Nephron progenitor cell (in vitro differentiated cells): ENCODE data around the gene DRAP1.

ENCODE experiments used
- DNase-seq: peaks from one replicate; pipeline ENCODE4 v3.0.0; 2021
- H3K27ac Mint-ChIP-seq: 2 replicates; pipeline ENCODE4 v1.8.0; 2021; ENCODE audit warnings: mild to moderate bottlenecking, moderate library complexity, mixed read lengths
- H3K27me3 Mint-ChIP-seq: 2 replicates; pipeline ENCODE4 v1.8.0; 2021; ENCODE audit warnings: mild to moderate bottlenecking, low read depth, mixed read lengths; ENCODE audit not compliant: poor library complexity
- H3K36me3 Mint-ChIP-seq: 2 replicates; pipeline ENCODE4 v1.8.0; 2021; ENCODE audit warnings: low read depth, mixed read lengths
- H3K4me1 Mint-ChIP-seq: 2 replicates; pipeline ENCODE4 v1.8.0; 2021; ENCODE audit warnings: mixed read lengths
- H3K4me3 Mint-ChIP-seq: 2 replicates; pipeline ENCODE4 v1.8.0; 2021; ENCODE audit warnings: mild to moderate bottlenecking, moderate library complexity, mixed read lengths
- H3K9me3 Mint-ChIP-seq: 2 replicates; pipeline ENCODE4 v1.8.0; 2021; ENCODE audit warnings: mild to moderate bottlenecking, moderate library complexity, mixed read lengths
- TF ChIP-seq, protein P1 (sequence below): fragments of 200-600 bp; sonication (generic); IDR thresholded peaks from 2 replicates; pipeline ENCODE4 v1.5.0; 2021; ENCODE audit warnings: antibody characterized with exemption

DRAP1 gene

DNA sequence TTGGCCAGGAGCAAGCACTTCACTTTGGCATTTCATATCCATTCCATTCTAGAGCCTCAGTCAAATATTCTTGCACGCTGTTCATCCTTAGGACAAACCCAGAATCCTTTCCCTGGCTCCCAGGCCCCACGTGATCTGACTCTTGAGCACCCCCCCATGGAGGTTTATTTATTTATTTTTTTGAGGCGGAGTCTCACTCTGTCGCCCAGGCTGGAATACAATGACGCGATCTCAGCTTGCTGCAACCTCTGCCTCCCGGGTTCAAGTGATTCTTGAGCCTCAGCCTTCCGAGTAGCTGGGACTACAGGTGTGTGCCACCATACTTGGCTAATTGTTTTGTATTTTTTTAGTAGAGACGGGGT, 13.3 kb downstream of the DRAP1 start:
- Mint-ChIP-seq H3K4me1 (peaks cover 23% of the 10 kb centered on the region), H3K4me3 (no peak overlapping the region), H3K27me3 (peaks cover 10% of the 10 kb centered on the region), H3K9me3 (no peaks in the 10 kb centered on the region), H3K36me3 (no peaks in the 10 kb centered on the region), H3K27ac (no peak overlapping the region)
- DNase-seq: no peak
- TF ChIP-seq, protein P1, sequence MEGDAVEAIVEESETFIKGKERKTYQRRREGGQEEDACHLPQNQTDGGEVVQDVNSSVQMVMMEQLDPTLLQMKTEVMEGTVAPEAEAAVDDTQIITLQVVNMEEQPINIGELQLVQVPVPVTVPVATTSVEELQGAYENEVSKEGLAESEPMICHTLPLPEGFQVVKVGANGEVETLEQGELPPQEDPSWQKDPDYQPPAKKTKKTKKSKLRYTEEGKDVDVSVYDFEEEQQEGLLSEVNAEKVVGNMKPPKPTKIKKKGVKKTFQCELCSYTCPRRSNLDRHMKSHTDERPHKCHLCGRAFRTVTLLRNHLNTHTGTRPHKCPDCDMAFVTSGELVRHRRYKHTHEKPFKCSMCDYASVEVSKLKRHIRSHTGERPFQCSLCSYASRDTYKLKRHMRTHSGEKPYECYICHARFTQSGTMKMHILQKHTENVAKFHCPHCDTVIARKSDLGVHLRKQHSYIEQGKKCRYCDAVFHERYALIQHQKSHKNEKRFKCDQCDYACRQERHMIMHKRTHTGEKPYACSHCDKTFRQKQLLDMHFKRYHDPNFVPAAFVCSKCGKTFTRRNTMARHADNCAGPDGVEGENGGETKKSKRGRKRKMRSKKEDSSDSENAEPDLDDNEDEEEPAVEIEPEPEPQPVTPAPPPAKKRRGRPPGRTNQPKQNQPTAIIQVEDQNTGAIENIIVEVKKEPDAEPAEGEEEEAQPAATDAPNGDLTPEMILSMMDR: no peak

DNA sequence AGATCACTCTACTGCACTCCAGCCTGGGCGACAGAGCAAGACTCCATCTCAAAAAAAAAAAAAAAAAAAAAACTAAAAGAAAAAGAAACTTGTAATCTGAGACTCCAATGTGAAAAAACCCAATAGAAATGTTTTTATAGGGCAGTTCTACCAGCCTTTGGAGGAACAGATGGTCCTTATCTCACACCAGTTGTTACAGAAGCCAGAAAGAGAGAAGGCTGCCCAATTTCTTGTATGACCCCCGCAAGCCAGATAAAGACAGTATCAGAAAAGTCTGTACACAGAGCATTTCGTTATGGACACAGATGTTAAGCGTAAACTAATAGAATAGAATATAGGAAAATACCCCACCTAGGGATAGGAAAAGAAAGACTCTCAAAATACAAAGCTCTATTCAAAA, 14.8 kb downstream of the DRAP1 start:
- H3K27ac Mint-ChIP-seq: no peak overlapping the region
- no peaks in the 10 kb centered on the region for H3K36me3 Mint-ChIP-seq
- peaks cover 29% of the 10 kb centered on the region for H3K4me1 Mint-ChIP-seq
- no peak overlapping the region for H3K4me3 Mint-ChIP-seq
- TF ChIP-seq, protein P1: no peak
- DNase-seq: no peak
- H3K27me3 Mint-ChIP-seq: peaks cover 14% of the 10 kb centered on the region
- no peaks in the 10 kb centered on the region for H3K9me3 Mint-ChIP-seq

DNA sequence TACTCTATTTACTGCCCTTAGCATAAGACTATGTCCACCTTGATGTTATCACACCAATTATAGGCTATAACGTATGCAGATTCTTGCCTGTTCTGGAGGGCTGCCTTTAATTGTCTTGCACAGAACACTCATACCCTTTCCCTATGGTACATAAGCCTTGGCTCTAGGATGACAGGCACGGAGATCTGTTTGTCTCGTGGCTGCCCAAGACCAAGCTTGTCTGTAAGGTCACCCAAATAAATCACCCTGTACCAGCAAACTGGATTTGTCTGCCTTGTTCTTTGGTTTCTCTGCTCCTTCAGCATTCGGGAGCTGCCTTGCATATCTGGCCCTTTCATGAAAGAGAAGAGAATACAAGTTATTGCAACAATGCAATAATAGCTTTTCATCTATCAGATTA, 18.5 kb downstream of the DRAP1 start:
- TF ChIP-seq, protein P1: no peak
- Mint-ChIP-seq H3K27me3 (peaks cover 14% of the 10 kb centered on the region), H3K4me3 (no peak overlapping the region), H3K27ac (no peak overlapping the region), H3K4me1 (peaks cover 21% of the 10 kb centered on the region), H3K36me3 (no peaks in the 10 kb centered on the region), H3K9me3 (no peaks in the 10 kb centered on the region)
- no peak for DNase-seq

DNA sequence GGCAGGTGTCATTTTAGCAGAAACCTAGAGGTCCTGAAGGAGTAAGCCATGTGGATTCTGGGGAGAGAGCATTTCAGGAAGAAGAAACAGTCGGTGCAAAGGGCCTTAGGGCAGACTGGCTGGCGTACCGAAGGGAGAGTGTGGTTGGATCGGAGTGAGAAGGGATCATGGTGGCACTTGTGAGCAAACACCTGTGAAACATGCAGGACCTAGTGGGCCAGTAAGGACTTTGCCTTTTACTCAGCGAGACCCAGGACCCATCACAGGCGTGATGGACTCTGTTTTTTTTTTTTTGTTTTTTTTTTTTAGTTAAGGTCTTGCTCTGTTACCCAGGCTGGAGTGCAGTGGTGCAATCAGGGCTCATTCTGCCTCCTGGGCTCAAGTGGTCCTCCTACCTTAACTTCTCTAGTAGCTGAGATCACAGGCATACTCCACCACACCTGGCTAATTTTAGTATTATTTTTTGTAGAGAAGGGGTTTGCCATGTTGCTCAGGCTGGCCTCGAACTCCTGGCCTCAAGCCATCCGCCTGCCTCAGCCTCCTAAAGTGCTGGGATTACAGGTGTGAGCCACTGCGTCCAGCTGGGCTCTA, 22.6 kb downstream of the DRAP1 start:
- TF ChIP-seq, protein P1: no peak
- no peak overlapping the region for H3K4me3 Mint-ChIP-seq
- H3K4me1 Mint-ChIP-seq: peaks cover 32% of the 10 kb centered on the region
- no peak for DNase-seq
- H3K9me3 Mint-ChIP-seq: no peaks in the 10 kb centered on the region
- H3K27ac Mint-ChIP-seq: peak overlapping the region; percentile 62
- H3K36me3 Mint-ChIP-seq: no peaks in the 10 kb centered on the region
- peaks cover 12% of the 10 kb centered on the region for H3K27me3 Mint-ChIP-seq

DNA sequence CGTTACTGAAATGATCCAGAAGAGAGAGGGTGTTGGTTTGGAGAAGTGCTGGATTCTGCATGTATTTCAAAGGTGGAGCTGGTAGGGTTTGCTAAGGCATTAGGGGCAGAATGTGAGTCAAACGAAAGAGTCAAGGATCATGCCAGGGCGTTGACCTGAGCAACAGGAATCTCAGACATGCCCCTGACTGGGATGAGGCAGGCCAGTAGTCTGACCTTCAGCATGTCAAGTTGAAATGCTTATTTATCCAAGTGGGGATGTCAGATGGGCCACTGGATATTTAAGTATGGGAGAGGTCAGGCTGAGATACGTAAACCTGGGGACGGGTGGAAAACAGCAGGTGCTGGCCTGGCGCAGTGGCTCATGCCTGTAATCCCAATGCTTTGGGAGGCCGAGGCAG, 23.3 kb downstream of the DRAP1 start:
- H3K4me3 Mint-ChIP-seq: no peak overlapping the region
- H3K27ac Mint-ChIP-seq: no peak overlapping the region
- peaks cover 9% of the 10 kb centered on the region for H3K27me3 Mint-ChIP-seq
- H3K4me1 Mint-ChIP-seq: peaks cover 32% of the 10 kb centered on the region
- TF ChIP-seq, protein P1: no peak
- no peaks in the 10 kb centered on the region for H3K36me3 Mint-ChIP-seq
- H3K9me3 Mint-ChIP-seq: no peaks in the 10 kb centered on the region
- no peak for DNase-seq

DNA sequence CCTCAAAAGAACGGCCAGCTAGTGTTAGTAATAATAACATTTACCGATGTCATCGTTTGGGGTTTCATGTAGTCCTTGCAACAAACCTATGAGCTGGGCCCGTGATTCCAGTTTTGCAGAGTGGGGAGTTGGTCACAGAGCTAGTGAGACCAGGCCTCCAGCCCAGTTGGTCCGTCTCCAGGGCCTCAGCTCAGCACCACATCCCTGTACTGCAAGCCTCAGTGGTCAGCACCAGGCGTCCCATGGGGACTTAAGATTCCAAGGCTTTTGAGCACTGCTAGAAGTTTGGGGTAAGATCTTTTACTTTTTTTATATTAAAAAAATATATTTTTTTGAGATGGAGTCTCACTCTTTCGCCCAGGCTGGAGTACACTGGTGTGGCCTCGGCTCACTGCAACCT, 25.0 kb downstream of the DRAP1 start:
- Mint-ChIP-seq H3K27ac (no peak overlapping the region), H3K36me3 (no peaks in the 10 kb centered on the region), H3K9me3 (no peaks in the 10 kb centered on the region), H3K27me3 (peaks cover 9% of the 10 kb centered on the region), H3K4me3 (no peak overlapping the region), H3K4me1 (peaks cover 26% of the 10 kb centered on the region)
- TF ChIP-seq, protein P1: no peak
- no peak for DNase-seq
